ENCODE data around the gene KRTAP27-1.

Gene KRTAP27-1

GRCh38 chr21:30337276-30337744 is at the start of gene KRTAP27-1:
Gene KRTAP27-1 (minus strand): TSS chr21:30337694. CDS start chr21:30337668, 26 bp downstream.
- DNase-seq (ENCODE audit: low read depth, low spot score), result no peak

- DNase-seq (ENCODE audit: low read depth, low spot score), result no peak
Observed at GRCh38 chr21:30382201-30382600, 44.7 kb upstream of the KRTAP27-1 start.

DNA sequence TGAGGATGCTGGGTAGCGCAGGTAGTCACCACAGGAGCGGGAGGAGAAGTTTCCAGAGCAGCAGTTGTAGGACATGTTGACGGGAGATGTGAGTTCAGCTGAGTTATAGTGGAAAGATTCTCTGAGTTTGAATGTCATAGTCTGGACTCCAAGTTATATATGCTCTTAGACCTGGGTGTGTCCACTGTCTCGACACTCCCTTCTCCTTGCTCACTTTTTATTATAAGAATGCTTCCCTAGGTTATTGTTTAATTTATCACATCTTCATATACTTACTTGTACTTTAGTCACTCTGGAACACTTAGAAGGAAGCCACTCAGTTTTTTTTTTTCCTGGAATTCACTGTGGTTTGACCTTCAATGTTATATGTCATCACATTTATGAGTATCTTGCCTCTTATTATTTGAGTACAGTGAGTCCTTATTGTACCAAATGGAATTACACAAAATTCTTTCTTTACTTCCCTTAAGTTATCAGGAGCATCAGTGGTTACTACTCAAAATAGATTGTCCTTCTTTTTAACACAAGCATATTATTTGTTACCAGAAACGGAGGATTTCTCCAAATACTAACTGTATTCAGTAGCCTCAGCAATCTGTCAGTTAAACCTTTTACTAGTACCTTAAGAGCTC is 34.8 kb upstream of the KRTAP27-1 start, which contains the start of gene KRTAP13-2:
KRTAP13-2 (minus strand) TSS at position 133 of the 632 bp plus-strand sequence; CDS start at position 75, 58 bp downstream.
- no peak for DNase-seq (ENCODE audit: low read depth, low spot score)

DNA sequence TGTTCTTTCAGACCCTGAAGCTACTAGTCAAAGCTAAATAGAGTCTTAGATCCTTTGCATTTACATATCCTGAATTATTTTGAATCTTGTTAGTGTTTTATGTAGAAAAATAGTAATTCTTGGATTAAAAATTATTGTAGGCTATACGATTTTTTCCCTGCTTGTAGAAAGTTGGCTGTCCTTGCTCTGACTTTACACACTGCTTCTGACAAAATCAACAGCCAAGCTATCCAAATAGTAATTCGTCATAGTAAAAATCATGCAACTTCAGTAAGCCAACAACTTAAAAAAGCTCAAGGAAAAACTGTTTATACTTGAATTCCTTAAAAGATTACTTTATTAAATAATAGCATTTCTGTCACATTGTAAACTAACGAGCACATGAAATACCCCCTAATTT is 18.4 kb upstream of the KRTAP27-1 start:
- no peak for DNase-seq (ENCODE audit: low read depth, low spot score)

DNA sequence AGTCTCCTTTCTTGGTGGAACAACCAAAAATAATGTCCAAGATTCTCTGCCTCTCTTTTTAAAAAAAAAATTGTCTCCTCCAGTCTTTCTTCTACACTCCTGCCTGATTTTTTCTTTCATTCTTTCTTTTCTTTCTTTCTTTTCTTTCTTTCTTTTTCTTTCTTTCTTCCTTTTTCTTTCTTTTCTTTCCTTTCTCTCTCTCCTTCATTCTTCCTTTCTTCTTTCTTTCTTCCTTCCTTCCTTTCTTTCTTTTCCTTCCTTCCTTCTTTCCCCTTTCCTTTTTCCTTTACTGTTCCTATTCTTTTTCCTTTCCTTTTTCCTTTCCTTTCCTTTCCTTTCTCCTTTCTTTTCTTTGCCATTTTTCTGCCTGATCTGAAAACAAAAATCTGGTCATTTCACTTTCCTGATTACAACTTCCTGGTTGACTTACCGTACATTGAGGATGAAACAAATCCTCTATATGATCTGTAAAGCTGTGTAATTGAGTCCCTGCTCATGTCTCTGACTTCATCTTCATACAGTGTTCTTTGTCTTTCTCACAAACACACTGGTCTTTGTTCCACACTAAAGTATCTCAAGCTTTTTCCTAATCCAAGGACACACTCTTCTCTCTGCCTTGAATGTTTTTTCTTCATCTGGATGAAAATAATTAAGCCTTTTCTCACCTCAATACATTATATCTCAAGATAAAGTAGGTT is 17.0 kb upstream of the KRTAP27-1 start:
- DNase-seq (ENCODE audit: low read depth, low spot score), result no peak

- no peak for DNase-seq (ENCODE audit: low read depth, low spot score)
Observed at GRCh38 chr21:30351534-30351933, 14.0 kb upstream of the KRTAP27-1 start.

DNA sequence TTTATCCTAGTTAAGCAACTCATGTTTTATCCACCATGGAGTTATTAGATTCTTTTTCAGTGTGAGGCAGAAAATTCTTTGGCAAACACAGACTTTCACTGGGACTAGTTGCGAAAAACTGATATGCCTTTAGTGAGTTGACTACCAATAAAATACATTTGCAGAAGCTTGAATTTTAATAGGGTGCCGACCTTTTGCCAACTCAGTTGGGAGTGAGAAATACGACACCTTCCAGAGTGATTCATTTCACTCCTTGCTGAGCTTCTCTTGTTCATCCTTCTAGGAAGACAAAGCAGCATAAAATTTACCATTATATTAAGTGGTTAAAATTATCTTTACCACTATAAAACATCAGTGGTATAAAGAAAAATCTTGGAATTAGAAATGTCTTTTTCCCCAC is 12.1 kb upstream of the KRTAP27-1 start:
- DNase-seq (ENCODE audit: low read depth, low spot score), result no peak

GRCh38 chr21:30348506-30348905 is 11.0 kb upstream of the KRTAP27-1 start, which contains the start of gene KRTAP23-1:
Gene KRTAP23-1 (minus strand): TSS chr21:30348606. CDS start chr21:30348606, 0 bp downstream.
- DNase-seq (ENCODE audit: low read depth, low spot score), result no peak

DNA sequence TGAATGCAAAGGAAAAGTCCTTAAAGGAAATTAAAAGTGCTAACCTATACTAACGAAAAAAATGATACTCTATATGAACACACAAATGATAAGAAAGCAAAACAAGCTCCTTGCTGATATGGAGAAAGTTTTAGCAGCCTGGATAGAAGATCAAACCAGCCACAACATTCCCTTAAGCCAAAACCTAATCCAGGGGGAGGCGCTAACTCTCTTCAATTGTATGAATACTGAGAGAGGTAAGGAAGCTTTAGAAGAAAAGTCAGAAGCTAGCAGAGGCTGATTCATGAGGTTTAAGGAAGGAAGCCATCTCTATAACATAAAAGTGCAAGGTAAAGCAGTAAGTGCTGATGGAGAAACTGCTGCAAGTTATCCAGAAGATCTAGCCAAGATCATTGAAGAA is 7.5 kb upstream of the KRTAP27-1 start:
- no peak for DNase-seq (ENCODE audit: low read depth, low spot score)

- DNase-seq (ENCODE audit: low read depth, low spot score), result no peak
Observed at GRCh38 chr21:30340714-30341573, 3.5 kb upstream of the KRTAP27-1 start.

- DNase-seq (ENCODE audit: low read depth, low spot score), result no peak
Observed at GRCh38 chr21:30338717-30339116, 1.2 kb upstream of the KRTAP27-1 start.

DNA sequence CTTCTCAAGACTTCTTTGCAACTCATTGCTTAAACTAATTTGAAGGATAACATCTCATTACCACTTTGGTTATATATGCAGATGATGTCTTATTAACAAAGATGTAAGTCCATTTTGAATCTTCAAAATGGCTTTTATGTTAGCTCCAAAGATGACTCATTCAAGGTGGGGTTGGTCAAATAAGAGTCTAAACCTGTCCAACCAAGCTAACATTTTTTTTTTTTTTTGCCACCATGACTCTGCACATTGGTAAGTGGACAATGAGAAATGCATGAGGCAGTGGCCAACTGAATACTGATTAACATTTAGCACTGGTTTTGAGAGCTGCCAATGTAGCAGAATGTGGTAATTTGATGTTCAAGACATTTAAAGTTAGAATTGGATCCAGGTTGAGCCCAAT is 278 bp upstream of the KRTAP27-1 start:
- DNase-seq (ENCODE audit: low read depth, low spot score), result no peak

- no peak for DNase-seq (ENCODE audit: low read depth, low spot score)
Observed at GRCh38 chr21:30336596-30336995, 898 bp downstream of the KRTAP27-1 start.

DNA sequence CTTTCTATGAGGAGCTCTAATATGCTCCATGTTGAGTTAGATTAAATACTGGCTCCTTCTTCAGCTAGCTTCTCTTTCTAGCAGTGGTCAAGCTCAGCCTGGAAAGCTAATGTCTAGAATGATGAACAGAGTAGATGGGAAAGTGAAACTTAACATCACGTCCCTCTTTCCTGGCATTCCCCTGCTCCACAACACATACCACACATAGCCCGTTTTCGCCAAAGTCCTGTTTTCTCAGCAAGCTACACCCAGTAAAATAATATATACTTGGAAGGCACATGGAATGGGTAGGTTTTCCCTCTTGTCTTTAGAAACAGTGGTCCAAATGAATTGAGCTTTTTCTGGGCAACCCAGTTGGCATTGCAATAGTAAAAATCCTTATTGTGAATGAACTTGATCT is 3.8 kb downstream of the KRTAP27-1 start:
- no peak for DNase-seq (ENCODE audit: low read depth, low spot score)

GRCh38 chr21:30332681-30333080 is 4.8 kb downstream of the KRTAP27-1 start:
- DNase-seq (ENCODE audit: low read depth, low spot score), result no peak

DNA sequence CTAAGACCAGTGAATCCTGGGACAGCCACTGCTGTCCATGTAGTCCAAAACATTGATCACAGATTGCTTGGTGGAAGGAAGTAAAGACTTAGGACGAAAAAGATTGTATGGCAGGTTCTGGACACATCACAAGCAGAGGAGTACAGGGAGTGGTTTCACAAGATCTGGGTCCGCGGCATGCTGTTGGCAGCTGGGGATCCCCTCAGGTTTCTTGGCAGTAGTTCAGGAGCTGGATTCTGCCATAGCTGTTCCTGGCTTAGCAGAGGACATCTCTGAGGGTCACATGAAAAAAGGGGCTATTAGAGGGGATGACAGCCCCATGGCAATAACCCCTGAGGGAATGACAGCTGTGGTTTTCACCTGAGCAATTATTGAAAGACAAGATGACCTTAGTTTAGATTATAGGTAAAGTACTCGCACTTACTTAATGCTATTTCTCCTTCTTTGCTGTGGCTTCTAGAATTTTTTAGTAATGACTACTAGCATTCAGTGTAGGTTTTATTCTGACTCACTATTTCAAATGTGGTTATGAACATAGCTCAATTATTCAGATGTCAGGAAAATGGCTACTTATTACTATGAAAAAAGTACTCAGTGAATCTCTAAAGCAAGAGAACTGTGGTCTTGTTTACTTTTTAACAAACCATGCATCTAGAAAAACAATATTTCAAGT is 8.2 kb downstream of the KRTAP27-1 start:
- DNase-seq (ENCODE audit: low read depth, low spot score), result no peak

DNA sequence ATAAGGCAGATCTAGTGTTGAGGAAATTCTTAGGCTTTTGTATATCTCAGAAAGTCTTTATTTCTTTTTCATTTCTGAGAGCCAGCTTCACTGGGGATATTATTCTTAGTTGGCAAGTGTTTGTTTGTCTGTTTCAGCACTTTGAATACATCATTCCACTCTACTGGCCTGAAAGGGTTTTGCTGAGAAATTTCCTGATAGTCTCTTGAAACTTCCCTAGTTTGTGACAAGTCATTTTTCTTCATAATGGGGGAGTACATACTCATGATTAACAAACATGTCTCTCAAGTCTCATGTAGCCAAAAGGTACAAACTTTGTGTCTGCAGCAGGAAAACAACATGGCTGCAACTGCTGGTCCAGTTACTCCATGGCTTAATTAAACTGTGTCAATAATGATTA is 11.1 kb downstream of the KRTAP27-1 start:
- DNase-seq (ENCODE audit: low read depth, low spot score), result no peak

GRCh38 chr21:30320215-30320614 is 17.3 kb downstream of the KRTAP27-1 start, which contains the start of gene KRTAP26-1:
Gene KRTAP26-1 (minus strand): TSS chr21:30320315. CDS start chr21:30320035, 280 bp downstream.
- DNase-seq (ENCODE audit: low read depth, low spot score), result no peak

DNA sequence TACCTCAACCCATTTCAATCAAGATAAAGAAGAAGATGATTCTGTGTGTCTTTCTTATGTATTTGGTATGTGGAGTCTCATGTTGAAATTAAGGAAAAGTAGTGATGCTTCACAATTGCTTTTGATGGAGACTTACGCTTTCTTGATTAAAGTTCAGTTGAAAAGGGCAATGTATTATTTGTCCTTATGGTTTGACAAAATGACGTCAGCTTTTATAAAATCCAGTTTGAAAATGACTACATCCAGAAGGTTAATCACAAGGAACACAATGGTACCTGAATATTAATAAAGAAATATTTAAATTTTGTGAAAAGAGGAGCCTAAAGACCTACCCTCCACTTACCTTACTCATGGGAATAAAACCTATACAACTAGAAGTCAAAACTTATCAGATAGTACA is 21.8 kb downstream of the KRTAP27-1 start:
- DNase-seq (ENCODE audit: low read depth, low spot score), result no peak

GRCh38 chr21:30306884-30307283 is 30.6 kb downstream of the KRTAP27-1 start:
- no peak for DNase-seq (ENCODE audit: low read depth, low spot score)

DNA sequence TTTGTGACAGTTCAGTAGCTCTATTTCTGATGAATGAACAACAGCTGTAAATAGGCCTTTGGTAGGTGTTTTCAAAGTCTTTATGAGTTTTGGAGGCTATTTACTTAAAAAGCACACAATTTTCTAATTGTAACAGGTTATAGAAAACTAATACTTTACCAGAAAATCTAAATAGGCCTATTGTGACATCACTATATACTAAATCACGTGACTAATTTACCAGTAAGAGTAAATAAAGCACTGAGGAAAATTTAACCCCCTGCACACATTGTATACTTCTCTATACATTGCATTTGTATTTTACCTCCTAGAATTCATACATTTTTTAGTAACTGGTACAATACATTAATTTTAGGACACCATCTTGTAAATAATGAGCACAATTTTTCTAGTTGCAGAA is 32.4 kb downstream of the KRTAP27-1 start:
- DNase-seq (ENCODE audit: low read depth, low spot score), result no peak

All from activated naive CD8-positive, alpha-beta T cell treated with anti-CD3 and anti-CD28 coated beads, Interleukin-2, amount 50 U/mL, for 16 hours (primary cell).